ENCODE data around the gene GGCX.

DNA sequence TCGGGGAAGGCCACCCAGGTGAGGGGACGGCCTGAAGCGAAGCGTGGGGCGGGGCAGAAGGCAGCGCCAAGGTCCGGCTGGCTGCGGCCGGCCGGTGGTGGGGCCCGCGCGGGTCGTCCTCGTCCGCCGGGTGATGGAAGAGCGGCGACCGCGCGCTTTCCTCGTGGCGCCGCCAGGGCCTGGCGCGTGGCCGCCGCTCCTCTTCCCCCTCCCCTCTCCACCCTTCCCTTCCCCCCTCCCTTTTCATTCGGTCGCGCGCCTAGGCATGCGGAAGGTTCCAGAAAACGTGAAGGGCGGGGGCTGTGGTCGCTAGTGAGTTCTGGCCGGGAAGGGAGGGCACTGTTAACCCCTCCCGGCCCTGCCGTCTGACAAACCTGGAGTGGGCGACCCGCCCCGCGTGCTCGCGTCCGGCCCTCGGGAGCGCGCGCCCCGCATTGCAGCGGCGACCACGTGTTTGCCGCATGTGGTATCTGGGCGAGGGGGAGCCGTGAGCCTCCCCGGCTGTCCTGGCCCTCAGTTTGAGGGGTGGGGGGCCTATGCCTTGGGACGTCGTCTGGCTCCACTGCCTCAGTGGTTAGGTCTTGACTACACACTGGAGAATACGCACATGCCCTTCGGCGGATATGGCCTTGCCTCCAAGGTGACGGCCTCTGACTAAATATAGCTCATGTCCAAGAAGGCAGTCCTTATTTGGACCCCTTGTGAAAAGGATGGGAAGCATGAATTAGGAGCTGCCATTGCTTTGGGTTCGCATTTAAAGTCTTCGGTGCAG is 21.7 kb downstream of the GGCX start:
- TF ChIP-seq POLR2AphosphoS5 (IDR thresholded peaks at IDR 0.05; ENCODE audit: low read depth, low read length) (no peak), TAF1 (IDR thresholded peaks at IDR 0.05; ENCODE audit: borderline replicate concordance, low read depth, low read length) (no peak)
